Neural crest cell (in vitro differentiated cells): ENCODE measurements around the gene PCSK5. TPM values are rescaled to one million over a fixed set of nuclear protein-coding genes. Genes with fewer than 3 reads are reported as not detected.
A peak's percentile ranks its signal among the peaks of the same experiment; 100 is the strongest.
"Not testable (repeated sequence)": the region's sequence is repeated elsewhere in the genome, so short reads cannot be mapped to it uniquely, and the experiment has no call there.

ENCODE experiments used
- DNase-seq: peaks from one replicate; pipeline ENCODE4 v3.0.0; 2021; ENCODE audit warnings: low read depth, mixed read lengths, low spot score
- H3K27ac Mint-ChIP-seq: one replicate; pipeline ENCODE4 v1.8.0; 2021; ENCODE audit warnings: mild to moderate bottlenecking, mixed read lengths; ENCODE audit not compliant: unreplicated experiment
- H3K27me3 Mint-ChIP-seq: 2 replicates; pipeline ENCODE4 v1.8.0; 2021; ENCODE audit warnings: low read depth, mild to moderate bottlenecking, mixed read lengths
- H3K36me3 Mint-ChIP-seq: 2 replicates; pipeline ENCODE4 v1.8.0; 2021; ENCODE audit warnings: low read depth, mild to moderate bottlenecking, mixed read lengths
- H3K4me1 Mint-ChIP-seq: 2 replicates; pipeline ENCODE4 v1.8.0; 2021; ENCODE audit warnings: mixed read lengths
- H3K4me3 Mint-ChIP-seq: one replicate; pipeline ENCODE4 v1.8.0; 2021; ENCODE audit warnings: mild to moderate bottlenecking, mixed read lengths
- H3K9me3 Mint-ChIP-seq: 2 replicates; pipeline ENCODE4 v1.8.0; 2021; ENCODE audit warnings: mixed read lengths
- CTCF ChIP-seq: fragments of 200-600 bp; sonication (generic); conservative IDR thresholded peaks from 2 replicates; pipeline ENCODE4 v1.5.0; 2021; ENCODE audit warnings: antibody characterized with exemption, mild to moderate bottlenecking
- total RNA-seq: library from RNA; stranded (reverse); gene quantifications from 2 replicates; pipeline ENCODE4 v1.2.1, GENCODE V29; 2021

Gene PCSK5
- total RNA-seq, 1 donor from 2014 or later: 3.1 TPM

GRCh38 chr9:75866273-75866871 is 24.1 kb upstream of the PCSK5 start:
- TF ChIP-seq CTCF: peak; percentile 83
- Mint-ChIP-seq H3K27ac (no peak overlapping the region), H3K27me3 (peaks cover 10% of the 10 kb centered on the region), H3K36me3 (no peaks in the 10 kb centered on the region), H3K4me3 (no peak overlapping the region), H3K9me3 (no peaks in the 10 kb centered on the region), H3K4me1 (no peaks in the 10 kb centered on the region)
- DNase-seq: peak; percentile 55

- H3K4me1 Mint-ChIP-seq, H3K9me3 Mint-ChIP-seq: not testable (repeated sequence)
Observed at GRCh38 chr9:75868526-75868925, 21.9 kb upstream of the PCSK5 start.

GRCh38 chr9:75869236-75869635 is 21.2 kb upstream of the PCSK5 start:
- Mint-ChIP-seq H3K9me3 (no peaks in the 10 kb centered on the region), H3K27ac (no peak overlapping the region), H3K4me3 (no peak overlapping the region), H3K4me1 (no peaks in the 10 kb centered on the region), H3K36me3 (no peaks in the 10 kb centered on the region), H3K27me3 (peaks cover 8% of the 10 kb centered on the region)
- TF ChIP-seq CTCF: no peak
- no peak for DNase-seq

More at GRCh38 chr9:75868526-75868925, 21.9 kb upstream of the PCSK5 start:
- not testable (repeated sequence) for DNase-seq, H3K27me3 Mint-ChIP-seq, H3K36me3 Mint-ChIP-seq, H3K27ac Mint-ChIP-seq, H3K4me3 Mint-ChIP-seq

- TF ChIP-seq CTCF: no peak
- peaks cover 7% of the 10 kb centered on the region for H3K27me3 Mint-ChIP-seq
- H3K9me3 Mint-ChIP-seq: no peaks in the 10 kb centered on the region
- no peak for DNase-seq
- no peaks in the 10 kb centered on the region for H3K4me1 Mint-ChIP-seq
- H3K36me3 Mint-ChIP-seq: no peaks in the 10 kb centered on the region
- H3K4me3 Mint-ChIP-seq: no peak overlapping the region
- H3K27ac Mint-ChIP-seq: no peak overlapping the region
Observed at GRCh38 chr9:75870450-75870849, 20.0 kb upstream of the PCSK5 start.

- Mint-ChIP-seq H3K27me3 (peaks cover 7% of the 10 kb centered on the region), H3K36me3 (no peaks in the 10 kb centered on the region), H3K9me3 (no peaks in the 10 kb centered on the region), H3K4me3 (no peak overlapping the region), H3K27ac (no peak overlapping the region), H3K4me1 (no peaks in the 10 kb centered on the region)
- no peak for DNase-seq
- TF ChIP-seq CTCF: no peak
Observed at GRCh38 chr9:75871624-75872023, 18.8 kb upstream of the PCSK5 start.

GRCh38 chr9:75873712-75874111 is 16.8 kb upstream of the PCSK5 start:
- no peak for DNase-seq
- Mint-ChIP-seq H3K27me3 (peaks cover 7% of the 10 kb centered on the region), H3K27ac (no peak overlapping the region), H3K4me3 (no peak overlapping the region), H3K9me3 (peaks cover 2% of the 10 kb centered on the region), H3K36me3 (no peaks in the 10 kb centered on the region), H3K4me1 (no peaks in the 10 kb centered on the region)
- TF ChIP-seq CTCF: no peak
